PC-9 (cell line): ENCODE data around the gene G6PD.

ENCODE experiments used
- CTCF ChIP-seq: fragments of 200-600 bp; sonication (generic); conservative IDR thresholded peaks from 2 replicates; pipeline ENCODE4 v1.6.1; 2017; ENCODE audit warnings: mixed run types, antibody characterized with exemption, mild to moderate bottlenecking, moderate library complexity
- EZH2 ChIP-seq: fragments of 200-600 bp; sonication (generic); IDR thresholded peaks from 2 replicates; pipeline ENCODE4 v1.8.0; 2017; ENCODE audit warnings: antibody characterized with exemption, low read depth

DNA sequence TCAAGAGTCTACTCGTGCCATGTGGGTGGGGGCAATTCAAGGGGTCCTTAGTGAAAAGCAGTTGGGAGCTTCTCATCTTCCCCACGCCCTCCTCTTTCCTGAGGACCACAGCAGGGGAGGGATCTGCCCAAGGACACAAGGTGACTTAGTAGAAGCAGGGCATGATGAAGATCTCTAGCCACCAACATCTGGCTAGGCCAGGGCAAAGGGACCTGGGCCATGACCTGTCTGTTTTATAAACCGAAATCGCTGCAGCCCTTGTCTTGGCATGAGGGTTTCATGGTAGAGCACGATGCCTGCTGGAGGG, 5.1 kb downstream of the G6PD start:
- TF ChIP-seq CTCF (no peak), EZH2 (no peak)
